Astrocyte of the spinal cord (primary cell): Measurements from ENCODE around the gene ZMYND10.

Source experiments
- DNase-seq: peaks from one replicate; pipeline ENCODE4 v3.0.0; 2011; ENCODE audit warnings: low read depth, low spot score
- H3K4me3 ChIP-seq: 2 replicates; pipeline ENCODE4 v1.5.1; 2011; ENCODE audit warnings: low read depth, mild to moderate bottlenecking, low read length, moderate library complexity
- CTCF ChIP-seq: IDR thresholded peaks from 2 replicates; pipeline ENCODE4 v1.5.1; 2012; ENCODE audit warnings: low read depth, mild to moderate bottlenecking, low read length, inconsistent platforms
- in situ Hi-C: cut with HindIII; loops from 2 replicates; pipeline ENCODE4 v1.10.0; 2017; ENCODE audit warnings: low sequenced_read_pairs

Gene ZMYND10

GRCh38 chr3:50350213-50350526 is 4.6 kb upstream of the ZMYND10 start:
- peak overlapping the region; percentile 94 for H3K4me3 ChIP-seq
- in situ Hi-C loops = no loop called here
- no peak for DNase-seq
- no peak for TF ChIP-seq CTCF

DNA sequence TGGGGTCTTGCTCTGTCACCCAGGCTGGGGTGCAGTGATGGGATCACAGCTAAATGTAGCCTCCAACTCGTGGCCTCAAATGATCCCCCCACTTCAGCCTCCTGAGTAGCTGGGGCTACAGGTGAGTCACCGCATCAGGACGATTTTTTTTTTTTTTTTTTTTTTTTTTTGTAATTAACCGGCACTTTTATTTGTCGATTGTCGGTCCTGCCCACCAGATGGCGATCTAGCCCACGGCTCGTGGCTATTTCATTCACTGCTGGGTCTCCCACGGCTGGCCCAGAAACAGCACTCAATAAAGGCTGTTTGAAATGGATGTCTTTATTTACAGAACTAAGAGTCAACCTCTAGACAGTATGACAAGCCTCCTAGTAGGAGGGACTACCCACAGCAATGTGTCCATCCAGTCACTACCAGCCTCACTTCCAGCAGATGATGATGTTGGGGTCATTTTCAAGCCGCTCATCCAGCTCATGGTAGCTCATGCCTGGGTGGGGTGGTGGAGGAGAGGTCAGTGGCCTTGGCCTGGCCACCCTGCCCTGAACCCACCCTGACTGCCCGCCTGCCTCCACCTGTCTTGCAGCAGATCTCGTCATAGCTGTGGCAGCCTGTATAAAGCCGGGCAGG is 1.8 kb upstream of the ZMYND10 start:
- in situ Hi-C loops = no loop called here
- no peak overlapping the region for H3K4me3 ChIP-seq
- TF ChIP-seq CTCF = peak; percentile 68
- peak; percentile 72 for DNase-seq

DNA sequence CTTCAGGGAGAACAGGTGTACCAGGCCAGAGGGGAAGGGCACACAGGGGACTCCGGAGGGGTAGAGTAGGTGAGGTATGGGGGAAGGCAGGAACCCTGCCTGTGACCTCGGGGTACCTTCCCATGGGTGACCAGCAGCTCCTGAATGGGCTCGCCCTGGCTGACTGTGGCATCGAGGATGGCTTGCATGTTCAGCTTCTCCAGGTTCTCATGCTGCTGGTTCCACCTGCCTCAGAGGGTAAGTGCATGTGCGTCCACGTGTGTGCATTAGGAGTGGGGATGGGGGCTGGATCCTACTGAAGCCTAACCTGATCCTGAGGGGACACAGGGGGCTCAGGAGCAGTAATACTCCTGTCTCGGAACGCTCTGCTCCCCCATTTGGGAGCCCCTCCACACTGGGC is 524 bp downstream of the ZMYND10 start:
- peak overlapping the region; percentile 48 for H3K4me3 ChIP-seq
- DNase-seq = no peak
- in situ Hi-C loops = no loop called here
- no peak for TF ChIP-seq CTCF

DNA sequence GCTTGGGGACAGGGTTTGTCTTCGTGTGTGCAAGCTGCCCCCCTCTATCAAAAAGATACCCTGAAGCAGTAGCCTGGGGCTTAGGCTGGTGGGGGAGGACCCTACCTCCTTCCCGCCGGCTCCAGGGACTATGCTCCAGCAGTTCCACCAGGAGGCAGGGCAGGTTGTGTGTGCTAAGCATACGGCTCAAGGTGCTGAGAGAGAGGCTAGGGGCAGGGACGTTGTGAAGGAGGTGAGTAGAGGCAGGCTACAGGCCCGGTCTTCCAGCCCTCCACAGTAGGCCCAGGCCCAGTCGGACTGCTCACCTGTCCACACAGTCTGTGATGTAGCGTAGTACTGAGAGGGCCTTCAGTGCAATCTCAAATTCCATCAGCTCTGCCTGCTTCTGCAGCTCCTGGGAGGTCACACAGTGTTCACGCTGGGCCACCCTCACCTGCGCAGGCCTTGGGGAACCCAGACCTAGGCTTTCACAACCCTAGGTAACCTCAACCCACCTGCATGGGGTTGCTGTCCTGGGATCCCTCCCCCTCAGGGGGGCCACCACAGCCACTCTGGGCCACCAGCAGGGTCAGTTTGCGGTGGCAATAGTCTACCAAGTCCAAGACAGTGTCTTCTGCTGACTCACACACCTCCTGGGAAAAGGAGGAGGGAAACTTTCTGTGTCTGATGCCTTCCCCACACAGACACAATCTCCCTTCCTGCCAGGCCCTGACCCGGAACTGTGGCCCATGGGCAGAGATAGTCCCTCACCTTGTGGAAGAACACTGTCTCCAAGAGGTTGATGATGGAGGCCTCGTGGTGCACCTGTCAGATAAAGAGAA is 2.5 kb downstream of the ZMYND10 start:
- no peak overlapping the region for H3K4me3 ChIP-seq
- DNase-seq = no peak
- in situ Hi-C loops = no loop called here
- TF ChIP-seq CTCF = no peak

DNA sequence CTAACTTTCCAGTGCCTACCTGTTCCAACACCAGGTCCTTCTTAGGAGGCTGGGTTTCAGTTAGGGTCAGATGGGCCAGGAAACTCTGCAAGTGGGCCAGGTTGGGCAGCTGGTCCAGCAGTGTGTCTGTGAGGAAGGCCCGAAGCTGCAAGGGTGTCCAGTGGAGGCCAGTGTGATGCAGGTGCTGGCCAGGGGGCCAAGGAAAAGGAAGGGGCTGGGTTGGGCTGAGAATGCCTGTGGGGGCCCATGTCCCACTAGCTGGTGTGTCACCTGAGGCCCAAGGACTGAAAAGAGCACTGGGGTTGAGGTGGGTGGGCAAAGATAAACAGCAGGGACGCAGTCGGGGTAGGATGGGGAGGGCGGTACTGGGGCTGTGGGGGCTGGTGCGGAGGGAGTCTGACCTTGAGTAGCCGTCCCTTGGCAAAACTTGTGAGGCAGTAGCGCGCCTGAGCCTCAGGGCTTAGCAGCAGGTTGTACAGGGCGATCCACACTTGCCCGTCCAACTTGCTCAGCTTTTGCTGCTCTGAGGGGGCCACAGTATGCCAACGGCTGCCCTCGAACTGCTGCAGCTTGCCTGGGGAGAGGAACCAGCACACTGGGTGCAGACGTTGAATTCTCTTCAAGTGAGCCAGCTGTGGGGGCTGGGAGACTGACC is 3.4 kb downstream of the ZMYND10 start:
- DNase-seq = no peak
- TF ChIP-seq CTCF = no peak
- no peak overlapping the region for H3K4me3 ChIP-seq
- in situ Hi-C loops = no loop called here

DNA sequence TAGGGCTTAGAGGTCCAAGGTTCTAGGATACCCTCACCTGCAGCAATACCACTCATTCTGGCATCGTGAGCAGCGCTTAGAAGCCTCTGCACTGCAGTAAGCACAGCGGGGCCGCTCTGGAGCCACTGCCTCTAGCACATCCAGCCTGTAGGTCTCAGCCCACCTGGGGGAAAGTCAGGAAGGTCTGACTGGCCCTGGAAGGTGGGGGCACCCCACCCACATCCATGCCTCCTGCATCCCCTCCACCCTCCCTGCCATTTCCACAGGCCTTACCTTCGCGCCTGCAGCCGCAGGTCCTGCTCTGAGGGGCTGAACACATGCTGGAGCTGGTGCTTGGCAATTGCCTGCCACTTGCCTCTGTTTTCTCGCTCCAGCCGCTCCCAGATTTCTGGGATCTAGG is 4.0 kb downstream of the ZMYND10 start:
- no peak for TF ChIP-seq CTCF
- peak overlapping the region; percentile 31 for H3K4me3 ChIP-seq
- in situ Hi-C loops = no loop called here
- no peak for DNase-seq
